ENCODE measurements around the gene ERFL. TPM values are rescaled to one million over a fixed set of nuclear protein-coding genes. Genes with fewer than 3 reads are reported as not detected.

The ERFL gene
- total RNA-seq, 2 donors from 2014 or later = not detected

DNA sequence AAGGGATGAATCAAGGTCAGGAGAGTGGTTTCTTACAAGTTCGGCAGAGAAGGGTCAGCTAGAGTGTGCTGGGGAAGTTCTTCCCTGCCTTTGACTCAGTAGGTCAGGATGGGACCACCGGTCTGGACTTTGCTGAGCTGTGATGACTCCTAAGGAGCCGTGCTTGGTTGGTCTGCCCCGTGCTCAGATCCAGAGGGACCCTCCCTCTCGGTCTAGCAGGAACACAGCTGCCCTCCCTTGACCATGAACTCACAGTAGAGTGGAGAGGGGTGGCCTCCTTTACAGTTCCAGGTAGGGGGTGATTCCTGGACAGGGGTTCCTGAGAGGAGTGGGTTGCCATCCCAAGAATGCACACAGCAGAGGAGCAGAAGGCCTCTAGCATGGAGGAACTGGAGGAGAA is 63.9 kb downstream of the ERFL start:
- 87 to 88% methylated on average over 5 of the region's 5 CpGs for WGBS, 2 donors
- intact Hi-C loops (cut with DNase I) = no loop called here
- Histone ChIP-seq H3K27me3 (no peaks in the 10 kb centered on the region), H3K4me1 (peaks cover 71% of the 10 kb centered on the region), H3K9me3 (no peaks in the 10 kb centered on the region), H3K27ac (no peak overlapping the region), H3K4me3 (no peak overlapping the region), H3K36me3 (replicated peaks in 1 of 2; ENCODE audit: insufficient read depth in 1 of 2, low read depth in 2 of 2) (peaks cover 11 to 15% of the 10 kb centered on the region in 2 donors)
- TF ChIP-seq POLR2A (IDR thresholded peaks at IDR 0.05) = no peak
- no peak for TF ChIP-seq CTCF (IDR thresholded peaks at IDR 0.05)
- ATAC-seq (no peak), DNase-seq (no peak)

- Histone ChIP-seq H3K4me1 (peaks cover 70% of the 10 kb centered on the region), H3K36me3 (replicated peaks in 1 of 2; ENCODE audit: insufficient read depth in 1 of 2, low read depth in 2 of 2) (peaks cover 7 to 14% of the 10 kb centered on the region in 2 donors), H3K27me3 (no peaks in the 10 kb centered on the region), H3K4me3 (no peak overlapping the region), H3K9me3 (no peaks in the 10 kb centered on the region), H3K27ac (no peak overlapping the region)
- WGBS, 2 donors = 79 to 85% methylated on average over 9 to 11 of the region's 11 CpGs
- intact Hi-C loops (cut with DNase I) = no loop called here
- DNase-seq (no peak), ATAC-seq (no peak)
- TF ChIP-seq POLR2A (IDR thresholded peaks at IDR 0.05) (no peak), CTCF (IDR thresholded peaks at IDR 0.05) (no peak)
Observed at GRCh38 chr19:41863209-41863931, 64.9 kb downstream of the ERFL start.

GRCh38 chr19:41862445-41862986 is 65.7 kb downstream of the ERFL start:
- intact Hi-C loops (cut with DNase I) = no loop called here
- Histone ChIP-seq H3K4me1 (peaks cover 63% of the 10 kb centered on the region), H3K27ac (no peak overlapping the region), H3K36me3 (replicated peaks in 1 of 2; ENCODE audit: insufficient read depth in 1 of 2, low read depth in 2 of 2) (peaks cover 7 to 14% of the 10 kb centered on the region in 2 donors), H3K9me3 (no peaks in the 10 kb centered on the region), H3K4me3 (no peak overlapping the region), H3K27me3 (no peaks in the 10 kb centered on the region)
- no peak for TF ChIP-seq CTCF (IDR thresholded peaks at IDR 0.05)
- no peak for TF ChIP-seq POLR2A (IDR thresholded peaks at IDR 0.05)
- WGBS, 2 donors = 42 to 44% methylated on average over 2 of the region's 2 CpGs
- ATAC-seq (no peak), DNase-seq (no peak)

- DNase-seq (no peak), ATAC-seq (no peak)
- TF ChIP-seq CTCF (IDR thresholded peaks at IDR 0.05) (no peak), POLR2A (IDR thresholded peaks at IDR 0.05) (no peak)
- WGBS, 2 donors = 53 to 64% methylated on average over 9 of the region's 9 CpGs
- intact Hi-C loops (cut with DNase I) = no loop called here
- Histone ChIP-seq H3K36me3 (replicated peaks in 1 of 2; ENCODE audit: insufficient read depth in 1 of 2, low read depth in 2 of 2) (peaks cover 7 to 14% of the 10 kb centered on the region in 2 donors), H3K4me1 (peaks cover 60% of the 10 kb centered on the region), H3K27ac (no peak overlapping the region), H3K9me3 (no peaks in the 10 kb centered on the region), H3K4me3 (no peak overlapping the region), H3K27me3 (no peaks in the 10 kb centered on the region)
Observed at GRCh38 chr19:41861846-41862245, 66.4 kb downstream of the ERFL start.
